GM18907 (cell line): ENCODE results near the gene PPIB.
A peak's percentile ranks its signal among the peaks of the same experiment; 100 is the strongest.

Experiments
- ATAC-seq: cut with Tn5 transposase; IDR thresholded peaks from one replicate; pipeline ENCODE4 v1.9.1; 2021; ENCODE audit warnings: mild to moderate bottlenecking, moderate library complexity; ENCODE audit not compliant: unreplicated experiment

The PPIB gene

DNA sequence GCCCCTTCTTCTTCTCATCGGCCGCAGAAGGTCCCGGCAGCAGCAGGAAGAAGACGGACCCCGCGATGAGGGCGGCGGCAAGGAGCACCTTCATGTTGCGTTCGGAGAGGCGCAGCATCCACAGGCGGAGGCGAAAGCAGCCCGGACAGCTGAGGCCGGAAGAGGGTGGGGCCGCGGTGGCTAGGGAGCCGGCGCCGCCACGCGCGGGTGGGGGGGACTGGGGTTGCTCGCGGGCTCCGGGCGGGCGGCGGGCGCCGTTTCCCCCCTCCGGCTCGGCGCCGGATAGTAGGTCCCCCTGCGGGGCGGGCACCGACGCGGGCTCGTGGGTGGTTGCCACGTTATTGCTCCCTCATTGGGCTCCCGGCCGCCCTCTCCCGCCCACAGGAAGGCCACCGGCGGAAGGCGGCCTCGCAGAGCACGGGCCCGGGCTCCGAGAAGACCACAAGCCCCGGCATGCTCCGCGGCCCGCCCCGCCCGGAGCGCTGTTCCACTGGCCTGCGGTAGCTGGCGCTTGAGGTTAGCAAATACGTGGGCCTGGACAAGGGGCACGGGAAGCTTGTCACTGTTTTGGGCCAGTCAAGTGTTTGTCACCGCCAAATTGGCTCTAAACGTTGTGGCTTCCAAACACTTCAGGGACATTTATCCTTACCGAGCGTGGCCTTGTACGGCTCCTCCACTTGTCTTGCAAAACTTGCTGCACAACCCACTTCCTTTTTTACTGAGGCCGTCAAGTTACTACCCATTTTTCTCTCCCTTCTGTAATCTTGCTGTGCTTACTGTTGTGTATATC is at the start of gene PPIB:
Gene PPIB (minus strand): TSS at position 154 of the 790 bp plus-strand sequence. CDS start 36 bp downstream, at position 118.
- peak; percentile 92 for ATAC-seq

DNA sequence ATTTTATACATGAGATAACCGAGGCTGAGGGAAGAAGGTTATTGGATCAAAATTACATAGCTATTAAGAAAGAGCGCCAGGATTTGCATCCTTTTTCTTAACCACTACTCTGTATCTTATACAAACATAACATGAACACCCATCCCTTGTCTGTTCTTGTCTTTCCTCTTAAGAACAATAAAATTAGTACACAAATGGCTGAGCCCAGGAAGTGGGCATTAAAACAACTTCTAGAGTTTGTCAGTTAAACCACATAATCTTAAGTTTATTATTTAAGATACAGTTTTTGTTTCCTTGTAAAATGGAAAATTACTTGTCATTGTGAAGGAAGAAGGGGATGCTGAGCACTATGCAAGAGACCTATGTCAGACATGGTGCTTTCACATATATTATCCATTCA is 48.9 kb upstream of the PPIB start:
- no peak for ATAC-seq

DNA sequence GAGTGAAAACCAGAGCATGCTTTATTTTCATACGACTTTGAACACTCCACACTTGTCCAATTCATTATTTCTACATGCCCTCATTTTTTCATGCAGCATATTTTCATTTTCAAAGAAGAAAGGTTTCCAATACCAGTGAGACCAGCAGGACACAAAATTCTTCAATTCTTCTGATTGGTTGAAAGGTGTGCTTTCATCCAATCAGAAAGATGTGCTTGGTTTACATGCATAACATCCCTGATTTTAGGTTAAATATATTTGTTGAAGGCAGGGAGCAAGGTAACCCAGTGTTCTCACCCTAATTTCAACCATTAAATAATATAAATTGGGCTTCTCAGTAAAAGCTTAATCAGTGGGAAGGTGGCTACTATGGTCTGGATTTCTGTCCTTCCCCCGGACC is 47.5 kb upstream of the PPIB start:
- ATAC-seq = no peak

DNA sequence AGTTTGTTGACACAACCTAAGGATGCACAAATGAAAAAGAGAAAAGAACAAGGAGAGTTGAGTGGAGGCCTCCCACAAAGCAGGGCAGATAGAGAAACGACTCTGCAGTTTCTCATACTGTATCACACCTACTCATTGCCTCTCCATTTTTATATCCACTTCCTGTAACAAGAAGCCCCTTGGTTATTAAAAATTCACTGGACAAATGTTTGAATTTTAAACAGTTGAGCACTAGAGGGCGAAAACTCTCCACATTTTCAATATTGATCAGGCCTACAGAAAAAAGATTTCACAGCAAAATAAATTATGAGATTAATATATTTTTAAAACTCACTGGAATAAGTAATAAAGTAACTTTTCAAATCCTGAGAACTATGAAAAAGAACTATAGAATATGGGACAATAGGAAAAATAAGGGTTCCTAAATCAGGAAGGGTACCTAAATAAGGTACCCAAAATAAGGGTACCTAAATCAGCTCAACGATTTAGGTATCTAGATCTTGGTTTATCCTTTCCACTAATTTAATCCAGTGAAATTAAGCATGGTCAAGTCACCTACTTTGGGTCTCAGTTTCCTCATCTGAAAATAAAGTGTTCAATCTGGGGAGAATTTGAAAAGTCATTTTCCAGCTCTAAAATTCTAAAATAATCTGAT is 47.0 kb upstream of the PPIB start:
- ATAC-seq = no peak

DNA sequence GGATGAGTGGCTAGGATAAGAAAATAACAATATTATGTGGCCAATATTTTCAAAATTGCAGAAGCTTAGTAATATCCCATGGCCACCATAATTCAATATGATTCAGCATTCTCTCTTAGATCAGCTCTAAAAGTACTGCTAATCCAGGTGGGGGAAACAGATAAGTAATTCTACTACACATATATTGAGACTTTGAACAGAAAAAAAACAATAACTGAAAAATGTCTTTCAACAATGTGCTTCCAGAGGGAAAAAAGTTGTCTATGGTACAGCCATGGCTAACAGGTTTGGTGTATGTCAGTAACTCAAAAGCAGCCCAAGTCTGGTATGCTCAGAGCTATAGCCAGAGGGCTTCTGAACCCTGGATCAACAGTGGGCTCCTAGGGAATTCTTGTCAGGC is 42.4 kb upstream of the PPIB start:
- ATAC-seq = no peak

DNA sequence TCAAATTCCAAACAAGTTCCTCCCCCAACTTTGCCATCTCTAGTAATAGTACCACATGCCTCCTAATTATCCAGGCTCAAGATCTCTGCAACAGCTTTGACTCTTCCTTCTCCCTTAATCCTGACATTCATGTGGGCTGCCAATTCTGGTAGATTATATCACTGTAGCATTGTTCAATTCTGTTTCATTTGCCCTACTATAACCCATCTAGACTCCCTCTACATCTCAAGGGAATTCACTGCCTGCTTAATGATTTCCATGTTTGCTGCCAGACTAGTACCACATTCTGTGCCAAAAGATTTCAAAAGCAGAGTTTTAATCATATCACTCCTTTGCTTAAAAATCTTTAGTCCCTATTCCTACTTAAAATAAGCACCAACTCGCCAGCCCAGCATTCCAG is 34.6 kb upstream of the PPIB start:
- ATAC-seq = no peak

DNA sequence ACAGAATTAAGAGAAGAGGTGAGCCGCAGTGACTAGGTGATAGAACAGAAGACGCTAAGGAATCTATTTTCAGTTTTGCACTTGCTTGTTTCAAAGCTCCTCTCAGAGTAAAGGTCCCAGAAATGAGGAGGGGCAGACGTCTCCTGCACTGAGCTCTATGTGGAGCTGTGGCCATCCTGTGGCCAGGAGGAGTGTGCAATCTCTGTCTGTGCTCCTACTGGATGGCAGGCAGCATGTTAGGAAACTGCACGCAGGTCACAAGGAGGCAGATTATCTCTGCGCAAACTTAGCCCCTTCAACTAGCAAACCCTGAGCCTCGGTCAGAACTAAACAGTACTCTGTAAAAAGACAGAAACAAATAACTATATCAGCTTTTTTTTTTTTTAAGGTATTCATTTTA is 31.1 kb upstream of the PPIB start:
- ATAC-seq = no peak

DNA sequence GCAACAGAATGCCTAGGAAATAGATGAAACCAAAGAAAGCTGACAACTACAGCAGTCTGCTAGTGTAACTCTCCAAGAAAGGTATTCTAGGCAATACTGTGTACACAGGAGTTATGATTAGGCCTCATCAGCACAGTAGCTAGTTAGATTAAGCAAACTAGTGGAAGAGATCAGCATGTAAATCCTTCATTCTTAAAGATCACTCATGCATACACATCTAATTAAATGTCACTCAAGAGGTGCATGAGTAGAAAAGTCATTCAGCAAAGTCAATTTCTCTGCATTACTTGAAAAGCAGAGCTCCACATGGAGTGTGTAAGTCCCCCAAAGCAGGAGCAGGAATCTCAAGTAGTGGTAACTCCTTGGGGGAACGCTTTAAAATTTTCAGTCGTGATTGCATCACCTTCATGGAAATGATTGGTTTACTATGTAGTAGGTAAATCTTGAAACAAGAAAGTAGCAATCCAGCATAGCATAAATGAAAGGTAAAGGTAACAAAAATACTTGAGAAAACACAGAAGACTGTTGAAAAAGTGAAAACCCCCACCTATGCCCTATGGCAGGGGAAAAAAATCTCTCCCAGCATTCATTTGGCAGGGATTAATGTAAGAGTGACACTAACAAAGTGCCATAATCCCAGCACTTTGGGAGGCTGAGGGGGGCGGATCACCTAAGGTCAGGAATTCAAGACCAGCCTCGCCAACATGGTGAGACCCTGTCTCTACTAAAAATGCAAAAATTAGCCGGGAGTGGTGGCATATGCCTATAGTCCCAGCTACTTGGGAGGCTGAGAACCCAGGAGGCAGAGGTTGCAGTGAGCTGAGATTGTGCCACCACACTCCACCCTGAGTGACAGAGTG is 29.4 kb upstream of the PPIB start:
- no peak for ATAC-seq

DNA sequence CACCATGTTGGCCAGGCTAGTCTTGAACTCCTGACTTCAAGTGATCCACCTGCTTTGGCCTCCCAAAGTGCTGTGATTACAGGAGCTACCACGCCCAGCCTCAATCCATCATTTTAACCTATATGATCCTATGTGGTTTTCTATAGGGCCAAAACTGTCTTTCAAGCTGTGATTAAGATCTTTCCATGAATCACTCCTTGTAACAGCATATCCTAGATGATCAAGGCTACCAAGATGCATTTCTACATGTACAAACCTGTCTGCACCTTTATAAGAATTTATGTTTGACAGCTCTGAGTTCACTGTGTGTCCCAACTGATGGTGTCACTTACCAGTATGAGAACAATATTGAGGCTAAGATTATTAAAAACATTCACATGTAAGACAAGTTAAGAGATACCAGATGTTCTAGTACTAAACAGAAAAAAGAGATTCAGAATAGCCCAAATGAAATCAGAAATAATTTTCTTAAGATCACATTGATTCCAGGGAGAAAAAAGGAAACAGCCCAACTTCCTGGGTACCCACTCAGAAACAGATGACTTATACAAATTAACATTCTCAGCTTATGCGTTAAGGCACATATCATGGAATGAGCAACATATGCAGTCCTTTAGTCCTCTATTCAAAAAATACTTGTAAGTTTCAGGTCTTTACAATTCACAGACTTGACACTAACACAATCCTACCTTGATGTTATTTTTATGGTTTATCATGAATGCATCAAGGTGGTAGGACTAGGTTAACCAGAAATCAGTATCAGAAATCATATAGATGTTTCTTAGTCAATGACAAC is 24.8 kb upstream of the PPIB start:
- ATAC-seq = no peak

DNA sequence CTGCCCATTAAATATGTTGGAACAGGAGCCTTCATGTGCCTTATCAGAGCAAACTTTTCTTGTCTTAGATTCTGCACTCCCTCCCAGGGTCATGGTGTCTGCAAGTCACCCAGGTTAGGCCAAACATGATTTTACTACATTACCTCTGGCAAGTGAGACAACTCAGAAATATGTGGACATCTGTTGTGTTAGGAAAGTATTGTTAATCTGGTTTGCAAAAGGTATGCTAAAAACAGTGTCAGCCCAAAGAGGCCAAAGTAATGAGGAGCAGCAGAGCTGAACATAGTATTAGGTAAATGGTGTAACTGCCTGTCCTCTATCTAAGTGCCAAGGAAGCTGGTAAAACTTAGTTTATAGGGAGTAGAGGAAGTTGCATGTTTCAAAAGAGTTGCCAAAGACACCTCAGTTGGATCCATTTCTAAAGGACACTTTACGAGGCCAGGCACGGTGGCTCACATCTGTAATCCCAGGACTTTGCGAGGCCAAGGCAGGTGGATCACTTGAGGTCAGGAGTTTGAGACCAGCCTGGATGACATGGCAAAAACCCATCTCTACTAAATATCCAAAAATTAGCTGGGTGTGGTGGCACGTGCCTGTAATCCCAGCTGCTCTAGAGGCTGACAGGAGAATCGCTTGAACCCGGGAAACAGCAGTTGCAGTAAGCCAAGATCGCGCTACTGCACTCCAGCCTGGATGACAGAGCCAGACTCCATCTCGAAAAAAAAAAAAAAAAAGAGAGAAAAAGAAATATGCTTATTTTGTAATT is 22.5 kb upstream of the PPIB start:
- ATAC-seq = no peak

DNA sequence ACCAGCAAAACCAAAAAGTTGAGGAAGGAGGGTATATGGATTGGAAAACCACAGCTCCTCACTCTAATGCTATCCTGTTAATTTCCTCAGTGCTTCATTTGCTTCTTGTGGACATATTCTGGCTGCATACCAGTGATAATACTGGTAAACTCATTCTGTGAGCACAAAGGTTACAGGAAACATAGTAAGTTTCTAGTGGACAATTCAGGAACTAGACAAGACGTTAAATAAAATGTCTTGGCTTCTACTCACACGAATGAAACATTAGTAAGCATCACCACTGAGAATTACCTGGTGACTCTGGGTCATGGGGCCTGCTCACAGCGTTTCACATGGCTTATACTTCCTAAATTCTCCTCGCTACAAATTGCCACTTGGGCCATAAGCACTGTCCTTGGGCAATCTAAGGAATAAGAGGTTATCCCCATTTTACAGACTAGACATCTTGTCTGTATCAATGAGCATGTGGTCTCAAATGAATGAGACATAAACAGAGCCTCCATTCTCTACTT is 20.1 kb upstream of the PPIB start:
- ATAC-seq = no peak

DNA sequence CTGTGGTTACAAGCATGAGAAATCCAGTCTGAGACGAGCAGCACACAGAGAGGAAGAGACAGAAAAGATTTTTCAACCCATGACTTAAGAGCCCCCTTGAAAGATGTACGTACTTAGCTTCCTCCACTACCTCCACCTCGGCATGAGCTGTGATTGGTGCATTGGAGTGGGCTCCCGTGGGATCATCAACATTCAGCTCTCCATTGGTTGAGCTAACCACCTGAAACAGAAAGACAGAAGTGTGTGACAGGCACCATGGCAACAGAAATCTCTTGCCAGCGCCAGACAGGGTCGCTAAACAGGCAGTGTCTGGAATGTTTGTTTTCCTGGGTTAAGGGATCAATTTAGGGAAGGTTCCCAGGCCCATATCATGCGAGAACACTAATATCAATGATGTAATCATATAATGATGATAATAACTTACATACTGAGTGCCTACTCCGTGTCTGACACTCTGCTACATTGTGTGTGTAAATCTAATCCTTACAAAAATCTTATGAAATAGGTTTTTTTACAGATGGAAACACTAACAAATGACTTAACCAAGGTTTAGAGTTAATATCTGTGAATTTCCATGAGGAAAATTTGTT is 17.5 kb upstream of the PPIB start:
- ATAC-seq = peak; percentile 74

DNA sequence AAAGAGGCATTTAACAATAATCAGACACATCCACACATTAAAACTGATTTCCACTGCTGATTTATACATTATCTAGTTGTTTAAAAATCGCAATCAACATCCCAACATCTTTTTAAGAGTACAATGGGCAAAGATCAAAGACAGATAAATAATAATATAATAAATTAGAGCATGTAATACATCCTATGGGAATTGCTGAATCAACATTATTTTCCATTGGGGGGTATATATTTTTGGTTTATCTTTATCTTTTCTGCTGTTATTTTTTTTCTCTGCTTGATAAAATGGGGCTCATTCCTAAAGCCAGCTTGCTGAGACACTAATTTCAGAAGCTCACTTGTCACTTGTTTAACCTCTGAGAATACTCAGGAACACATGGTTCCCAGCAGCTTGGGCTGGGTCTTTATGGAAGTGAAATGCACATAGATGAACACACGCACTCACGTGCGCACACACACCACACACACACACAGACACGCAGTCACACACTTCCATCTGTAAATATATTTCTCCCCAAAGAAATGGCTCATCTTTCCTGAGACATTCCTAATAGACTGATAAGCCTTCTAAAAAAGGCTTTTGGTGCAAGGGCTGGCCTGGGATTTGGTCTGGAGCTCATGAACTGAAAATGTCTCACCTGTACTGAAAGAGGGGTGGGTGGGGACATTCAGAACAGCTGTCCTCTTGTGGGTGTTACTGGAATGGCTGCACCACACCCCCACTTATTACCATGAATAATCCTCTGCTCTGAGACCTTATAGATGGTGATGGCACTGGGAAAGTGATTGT is 3.5 kb upstream of the PPIB start:
- ATAC-seq = no peak

DNA sequence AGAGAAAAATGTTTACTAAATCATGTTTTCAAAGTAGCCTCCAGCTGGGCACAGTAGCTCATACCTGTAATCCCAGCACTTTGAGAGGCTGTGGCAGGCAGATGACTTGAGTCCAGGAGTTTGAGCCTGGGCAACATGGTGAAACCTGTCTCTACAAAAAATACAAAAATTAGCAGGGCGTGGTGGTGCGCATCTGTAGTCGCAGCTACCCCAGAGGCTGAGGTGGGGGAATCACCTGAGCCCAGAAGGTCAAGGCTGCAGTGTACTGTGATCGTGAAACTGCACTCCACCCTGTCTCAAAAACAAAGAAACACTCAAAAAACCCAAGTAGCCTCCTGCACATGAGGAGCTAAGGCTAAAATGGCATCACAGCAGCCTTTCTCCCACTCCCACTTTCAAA is 1.6 kb upstream of the PPIB start:
- ATAC-seq = no peak

DNA sequence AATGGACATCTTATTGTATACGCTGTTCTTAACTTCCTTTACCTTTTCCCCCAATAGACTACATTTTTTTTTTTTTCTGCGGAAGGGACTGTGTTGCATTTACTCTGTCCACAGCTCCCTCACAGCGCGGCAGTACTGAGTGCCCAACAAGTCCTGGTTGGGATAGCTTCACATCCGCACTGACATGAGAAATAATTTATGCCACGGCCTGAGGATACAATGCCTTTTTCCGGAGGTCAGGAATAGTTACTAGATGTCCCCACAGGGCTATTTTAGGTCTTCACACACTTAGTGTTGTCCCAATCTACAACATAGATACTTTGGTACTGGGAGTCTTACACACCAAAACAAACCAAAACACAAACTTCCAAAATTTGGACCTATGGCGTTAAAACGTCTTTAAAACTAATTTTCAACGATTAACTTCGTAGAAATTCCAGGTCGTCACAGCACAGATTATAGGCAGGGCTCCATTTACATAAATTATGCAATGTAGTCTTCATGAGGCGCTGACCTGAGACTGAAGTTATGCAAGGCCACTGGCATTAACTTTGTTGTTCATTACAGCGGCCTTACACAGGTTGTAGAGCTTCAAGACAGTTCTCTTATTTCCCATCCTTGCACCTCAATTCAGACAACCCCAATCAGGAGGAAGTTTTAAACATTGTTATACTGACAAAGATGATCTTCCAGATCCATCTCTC is 989 bp upstream of the PPIB start:
- peak; percentile 15 for ATAC-seq

DNA sequence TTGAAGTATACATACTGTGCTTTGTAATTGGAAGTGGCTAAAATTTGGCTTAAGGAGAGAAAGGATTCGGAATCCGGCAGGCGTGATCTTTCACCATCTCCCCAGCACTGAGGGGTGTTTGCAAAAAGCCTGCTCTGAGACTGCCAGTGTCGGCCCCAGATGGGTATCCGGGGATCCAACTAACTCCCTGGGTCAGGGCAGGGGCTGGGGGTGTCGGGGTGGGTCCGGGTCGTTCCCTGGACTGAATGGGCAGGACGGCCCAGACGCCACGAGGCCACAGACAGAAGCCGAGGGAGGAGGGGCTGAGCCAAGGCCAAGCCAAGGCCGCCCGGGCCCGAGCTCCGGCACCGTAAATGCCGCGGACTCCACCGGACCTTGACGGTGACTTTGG is 349 bp downstream of the PPIB start:
- ATAC-seq = peak; percentile 20

DNA sequence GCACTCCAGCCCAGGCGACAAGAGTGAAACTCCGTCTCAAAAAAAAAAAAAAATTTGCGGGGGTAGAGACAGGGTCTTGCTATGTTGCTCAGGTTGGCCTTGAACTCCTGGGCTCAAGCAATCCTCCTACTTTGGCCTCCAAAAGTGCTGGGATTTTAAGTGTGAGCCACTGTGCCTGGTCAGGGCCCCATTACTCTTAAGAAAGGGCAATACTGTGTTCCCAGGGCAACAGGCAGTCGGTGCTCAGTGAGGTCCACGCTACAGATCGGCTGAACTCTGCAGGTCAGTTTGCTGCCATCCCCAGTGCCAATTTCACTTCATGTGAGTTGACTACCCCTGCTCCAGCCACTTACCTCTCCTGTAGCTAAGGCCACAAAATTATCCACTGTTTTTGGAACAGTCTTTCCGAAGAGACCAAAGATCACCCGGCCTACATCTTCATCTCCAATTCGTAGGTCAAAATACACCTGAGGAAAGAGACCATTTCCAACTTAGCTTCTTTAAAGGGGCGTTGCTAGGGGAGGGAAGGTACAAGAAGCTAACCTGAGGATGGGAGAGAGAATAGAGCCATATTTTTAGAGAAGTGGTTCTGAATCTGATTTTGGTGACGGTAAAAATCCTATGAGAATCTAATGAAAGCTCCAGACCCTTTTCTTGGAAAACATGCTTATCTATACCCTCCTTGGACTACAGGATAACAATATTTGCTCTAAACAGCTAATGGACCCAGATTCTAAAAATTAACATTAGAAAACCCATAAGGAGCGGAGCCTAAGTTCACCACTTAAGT is 939 bp downstream of the PPIB start:
- ATAC-seq = no peak
